ENCODE results near the gene ADD2.
"Not testable (repeated sequence)": the region's sequence is repeated elsewhere in the genome, so short reads cannot be mapped to it uniquely, and the experiment has no call there.

Gene ADD2

DNA sequence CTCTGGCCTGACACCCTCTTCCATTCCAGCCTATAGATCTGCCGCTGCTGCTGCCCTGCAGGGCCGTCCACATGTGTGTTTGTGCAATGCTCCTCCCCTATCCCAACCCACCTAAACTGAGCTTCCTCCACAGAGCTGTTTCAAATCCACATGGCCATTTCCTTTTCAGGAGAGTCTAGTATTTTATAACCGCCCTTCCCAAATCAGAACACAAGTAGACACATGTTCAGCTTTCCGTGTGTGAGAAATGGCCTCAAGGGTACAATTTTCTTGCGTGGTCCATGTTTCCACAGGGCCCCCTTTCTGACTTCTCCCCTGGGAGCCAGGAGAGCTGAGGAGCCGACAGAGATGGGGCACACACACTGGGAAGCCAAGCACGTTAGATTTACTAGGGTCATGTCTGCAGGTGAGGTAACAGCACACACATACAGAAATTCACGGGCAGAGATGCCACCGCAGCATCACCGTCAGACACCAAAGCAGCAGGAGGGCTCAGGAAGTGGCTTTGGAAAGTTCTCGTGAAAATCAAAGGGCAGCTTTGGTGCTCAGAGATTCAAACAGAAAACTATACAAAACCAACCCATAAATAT lies 111.5 kb downstream of the ADD2 start:
- no peak for DNase-seq (ENCODE audit: low read depth)
- H3K4me3 ChIP-seq (ENCODE audit: low read depth, low read length) = no peak overlapping the region

- H3K4me3 ChIP-seq (ENCODE audit: low read depth, low read length) = no peak overlapping the region
- no peak for DNase-seq (ENCODE audit: low read depth)
Observed at GRCh38 chr2:70655786-70656185, 112.2 kb downstream of the ADD2 start.

DNA sequence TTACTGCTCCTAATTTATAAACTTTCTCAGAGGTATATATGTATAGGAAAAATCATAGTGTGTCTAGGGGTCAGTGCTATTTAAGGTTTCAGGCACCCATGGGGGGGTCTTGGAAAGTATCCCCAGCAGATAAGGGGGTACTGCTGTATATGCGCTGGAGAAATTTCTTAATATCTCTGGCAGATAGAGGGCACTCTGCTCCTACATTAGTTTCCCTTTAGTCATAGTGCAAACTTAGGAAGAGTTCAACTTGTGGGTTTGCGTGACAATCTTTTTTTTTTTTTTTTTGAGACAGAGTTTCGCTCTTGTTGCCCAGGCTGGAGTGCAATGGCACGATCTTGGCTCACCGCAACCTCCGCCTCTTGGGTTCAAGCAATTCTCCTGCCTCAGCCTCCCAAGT lies 112.8 kb downstream of the ADD2 start:
- not testable (repeated sequence) for H3K4me3 ChIP-seq (ENCODE audit: low read depth, low read length); DNase-seq (ENCODE audit: low read depth)

- no peak overlapping the region for H3K4me3 ChIP-seq (ENCODE audit: low read depth, low read length)
- no peak for DNase-seq (ENCODE audit: low read depth)
Observed at GRCh38 chr2:70651727-70652126, 116.3 kb downstream of the ADD2 start.

- DNase-seq (ENCODE audit: low read depth) = no peak
- no peak overlapping the region for H3K4me3 ChIP-seq (ENCODE audit: low read depth, low read length)
Observed at GRCh38 chr2:70651014-70651413, 117.0 kb downstream of the ADD2 start.

DNA sequence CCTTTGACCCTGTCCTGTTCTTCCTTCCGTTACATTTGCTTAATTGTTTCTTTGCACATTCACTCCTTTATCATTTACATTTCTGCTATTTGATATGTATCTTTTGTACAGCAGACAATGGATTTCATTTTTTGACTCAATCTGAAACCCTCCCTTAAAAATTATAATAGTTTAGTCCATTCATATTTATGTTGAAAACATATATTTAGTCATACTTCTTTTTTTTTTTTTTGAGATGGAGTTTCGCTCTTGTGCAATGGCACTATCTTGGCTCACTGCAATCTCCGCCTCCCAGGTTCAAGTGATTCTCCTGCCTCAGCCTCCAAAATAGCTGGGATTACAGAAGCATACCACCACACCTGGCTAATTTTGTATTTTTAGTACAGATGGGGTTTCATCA lies 119.0 kb downstream of the ADD2 start:
- no peak for DNase-seq (ENCODE audit: low read depth)
- H3K4me3 ChIP-seq (ENCODE audit: low read depth, low read length) = no peak overlapping the region

GRCh38 chr2:70647873-70648481 lies 120.0 kb downstream of the ADD2 start:
- DNase-seq (ENCODE audit: low read depth) = peak; percentile 4
- no peak overlapping the region for H3K4me3 ChIP-seq (ENCODE audit: low read depth, low read length)

GRCh38 chr2:70646420-70646818 lies 121.6 kb downstream of the ADD2 start:
- H3K4me3 ChIP-seq (ENCODE audit: low read depth, low read length) = no peak overlapping the region
- DNase-seq (ENCODE audit: low read depth) = no peak

DNA sequence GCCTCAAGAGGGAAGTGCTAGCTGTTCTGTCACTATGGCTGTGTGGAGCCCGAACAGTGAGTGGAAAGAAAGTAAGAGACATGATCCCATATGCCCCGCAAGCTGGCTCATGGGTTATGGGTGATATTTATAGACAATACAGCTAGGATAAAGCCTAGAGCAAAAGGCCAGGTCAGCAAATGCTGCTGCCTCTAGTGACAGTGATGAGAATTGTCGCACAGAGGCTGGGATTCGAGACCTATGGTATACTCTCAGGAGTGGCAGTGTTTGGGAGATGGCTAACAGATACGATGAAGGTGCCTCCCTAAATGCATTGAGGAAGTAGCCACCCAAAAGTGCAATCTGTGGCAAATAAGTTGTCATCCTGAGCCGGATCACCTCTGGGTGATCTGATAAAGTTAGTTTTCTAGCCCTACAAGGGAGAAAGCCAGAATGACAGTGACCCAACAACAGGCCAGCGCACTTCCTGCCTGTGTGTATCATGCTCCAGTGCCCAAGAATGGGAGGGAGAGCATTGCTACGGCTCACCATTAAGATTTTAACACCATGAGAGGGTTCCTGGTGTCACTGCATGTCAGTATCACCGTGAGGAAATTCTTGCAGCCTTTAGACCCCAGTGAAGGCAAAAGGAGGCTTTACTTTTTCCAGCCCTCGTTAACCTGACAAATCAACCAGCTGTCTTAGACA lies 122.1 kb downstream of the ADD2 start:
- no peak for DNase-seq (ENCODE audit: low read depth)
- no peak overlapping the region for H3K4me3 ChIP-seq (ENCODE audit: low read depth, low read length)

DNA sequence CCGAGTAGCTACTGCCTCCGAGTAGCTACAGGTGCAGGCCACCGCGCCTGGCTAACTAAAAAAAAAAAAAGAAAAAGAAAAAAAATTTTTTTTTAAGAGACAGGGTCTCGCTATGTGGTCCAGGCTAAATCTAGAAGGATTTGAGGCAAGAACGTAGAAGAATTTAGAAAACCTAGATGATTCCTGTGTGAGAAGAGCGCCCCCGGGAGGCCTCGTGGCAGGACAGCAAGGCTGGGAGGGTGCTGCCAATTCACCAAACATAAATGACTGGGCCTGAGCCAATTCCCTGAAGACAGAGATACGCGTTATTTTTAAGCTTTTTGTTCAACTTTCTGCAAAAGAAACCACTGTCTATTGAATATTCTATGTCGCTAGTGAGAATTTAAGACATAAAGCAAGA lies 124.3 kb downstream of the ADD2 start:
- no peak for DNase-seq (ENCODE audit: low read depth)
- no peak overlapping the region for H3K4me3 ChIP-seq (ENCODE audit: low read depth, low read length)

- H3K4me3 ChIP-seq (ENCODE audit: low read depth, low read length) = no peak overlapping the region
- no peak for DNase-seq (ENCODE audit: low read depth)
Observed at GRCh38 chr2:70641263-70641784, 126.7 kb downstream of the ADD2 start.

- DNase-seq (ENCODE audit: low read depth) = no peak
- no peak overlapping the region for H3K4me3 ChIP-seq (ENCODE audit: low read depth, low read length)
Observed at GRCh38 chr2:70639841-70640436, 128.1 kb downstream of the ADD2 start.

- DNase-seq (ENCODE audit: low read depth) = no peak
- no peak overlapping the region for H3K4me3 ChIP-seq (ENCODE audit: low read depth, low read length)
Observed at GRCh38 chr2:70638561-70638960, 129.4 kb downstream of the ADD2 start.

DNA sequence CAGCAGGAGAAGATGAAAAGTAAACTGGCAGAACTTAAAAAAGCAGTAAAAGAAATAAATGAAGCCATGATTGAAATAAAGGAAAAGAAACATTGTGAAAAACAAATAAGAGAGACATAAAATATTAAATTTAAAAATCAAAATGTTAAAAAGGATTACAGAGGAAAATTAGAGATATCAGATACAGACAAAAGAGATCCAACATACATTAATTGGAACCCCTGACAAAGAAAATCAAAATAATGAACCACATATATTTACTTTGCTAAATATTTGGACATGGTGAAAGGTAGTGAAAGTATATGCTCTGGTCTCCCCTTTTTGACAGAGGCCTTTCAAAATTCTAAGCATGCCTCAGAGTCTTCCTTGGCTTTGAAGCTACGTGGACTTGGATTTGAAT lies 134.5 kb downstream of the ADD2 start:
- no peak overlapping the region for H3K4me3 ChIP-seq (ENCODE audit: low read depth, low read length)
- no peak for DNase-seq (ENCODE audit: low read depth)

DNA sequence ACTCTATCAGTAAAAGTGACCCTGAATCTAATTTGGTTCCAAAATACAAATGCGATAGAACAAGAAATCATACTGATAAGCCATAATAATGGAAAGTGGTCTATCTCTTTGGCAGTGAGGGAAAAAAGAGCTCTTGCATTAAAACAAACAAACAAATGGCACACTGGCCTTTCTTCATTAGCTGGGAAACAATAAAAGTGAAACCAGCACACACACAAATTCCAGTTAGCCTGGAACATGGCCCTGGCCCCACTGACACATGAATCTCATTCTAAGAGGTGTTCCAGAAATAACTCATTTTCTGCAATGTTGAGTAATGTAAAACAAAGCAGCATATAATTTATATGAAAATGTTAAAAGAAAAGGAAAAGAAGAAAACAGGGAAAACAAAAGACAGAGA lies 135.0 kb downstream of the ADD2 start:
- DNase-seq (ENCODE audit: low read depth) = no peak
- H3K4me3 ChIP-seq (ENCODE audit: low read depth, low read length) = no peak overlapping the region

GRCh38 chr2:70632388-70632787 lies 135.6 kb downstream of the ADD2 start:
- no peak for DNase-seq (ENCODE audit: low read depth)
- no peak overlapping the region for H3K4me3 ChIP-seq (ENCODE audit: low read depth, low read length)

GRCh38 chr2:70630761-70631160 lies 137.2 kb downstream of the ADD2 start:
- H3K4me3 ChIP-seq (ENCODE audit: low read depth, low read length) = no peak overlapping the region
- DNase-seq (ENCODE audit: low read depth) = no peak

DNA sequence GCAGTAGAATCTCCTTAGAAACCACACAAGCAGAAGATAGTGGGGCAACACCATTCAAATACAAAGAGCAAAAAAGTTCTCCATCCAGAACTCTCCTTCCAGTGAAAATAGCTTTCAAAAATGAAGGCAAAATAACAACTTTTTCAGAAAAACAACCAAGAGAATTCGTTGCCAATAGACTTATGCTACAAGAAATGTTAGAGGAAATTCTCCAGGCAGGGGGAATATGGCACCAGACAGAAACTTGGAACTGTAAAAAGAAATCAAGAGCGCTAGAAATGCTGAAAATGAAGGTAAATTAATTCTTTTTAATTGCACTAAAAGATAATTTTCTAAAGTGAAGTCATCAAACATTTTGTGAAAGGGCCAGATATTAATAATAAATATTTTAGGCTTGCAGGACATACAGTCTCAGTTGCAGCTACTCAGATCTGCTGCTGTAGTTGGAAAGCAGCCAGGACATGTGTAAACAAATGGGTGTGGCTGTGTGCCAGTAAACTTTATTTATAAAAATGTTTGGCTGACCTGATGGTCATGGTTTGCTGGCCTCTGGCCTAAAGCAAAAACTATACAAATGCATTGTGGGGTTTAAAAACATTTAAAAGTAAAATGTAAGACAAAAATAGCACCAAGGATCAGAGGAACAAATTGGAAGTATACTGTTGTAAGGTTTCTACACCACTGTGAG lies 140.6 kb downstream of the ADD2 start:
- DNase-seq (ENCODE audit: low read depth) = no peak

GRCh38 chr2:70626254-70626990 lies 141.6 kb downstream of the ADD2 start:
- DNase-seq (ENCODE audit: low read depth) = no peak
- H3K4me3 ChIP-seq (ENCODE audit: low read depth, low read length) = no peak overlapping the region

More for the DNA sequence above, 140.6 kb downstream of the ADD2 start:
- no peak overlapping the region for H3K4me3 ChIP-seq (ENCODE audit: low read depth, low read length)
